Measurements from ENCODE around the gene GNB5. TPM values are rescaled to one million over a fixed set of nuclear protein-coding genes. Genes with fewer than 3 reads are reported as not detected.

Gene GNB5
- total RNA-seq, 2 experiments from 2014 or later = 28.5 to 34.2 TPM

DNA sequence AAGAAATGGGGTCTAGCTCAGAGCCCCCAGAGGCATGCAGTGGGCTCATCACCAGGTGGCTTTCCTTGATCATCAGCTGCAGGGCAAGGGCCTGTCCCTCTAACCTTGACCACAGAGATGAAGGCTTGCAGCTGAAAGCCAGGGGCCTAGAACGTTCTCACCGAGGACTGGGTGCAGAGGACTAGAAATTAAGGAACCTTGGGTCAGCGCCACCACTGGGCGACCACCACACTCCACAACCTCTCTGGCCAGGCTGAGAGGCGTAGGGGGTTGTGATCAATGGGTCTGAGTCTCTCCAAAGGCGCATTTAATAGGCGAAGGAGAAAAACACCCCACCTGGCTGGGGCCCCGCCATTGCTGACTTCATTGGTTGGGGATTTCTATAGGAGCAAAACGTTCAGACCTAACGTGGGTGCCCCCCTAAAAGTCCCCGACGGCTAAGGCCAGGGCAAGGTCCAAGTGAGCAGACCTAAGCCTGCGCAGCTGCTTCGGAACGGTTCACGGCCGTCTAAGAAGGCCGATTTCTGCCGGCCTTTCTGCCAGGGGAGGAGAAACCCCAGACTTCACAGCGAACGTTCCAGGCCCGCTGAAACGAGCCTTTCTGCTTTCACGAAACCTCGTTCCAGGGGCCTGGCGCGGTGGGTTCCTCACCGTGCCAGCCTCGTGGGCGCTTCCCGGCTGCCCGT is 79.5 kb downstream of the GNB5 start:
- DNase-seq = no peak
- POLR2A ChIA-PET = no interaction called here
- Mint-ChIP-seq H3K36me3 (ENCODE audit: low read depth) (no peaks in the 10 kb centered on the region), H3K27ac (no peak overlapping the region), H3K4me1 (peaks cover 11% of the 10 kb centered on the region), H3K9me3 (no peaks in the 10 kb centered on the region), H3K27me3 (peaks cover 44% of the 10 kb centered on the region), H3K4me3 (no peak overlapping the region)
- CTCF ChIA-PET = interaction anchor here (0.7 to 1.1 kb wide), 3 partner anchors 8 to 131 kb away, joined by 3 to 6 read pairs (median 3); no protein-coding TSS in a partner anchor

DNA sequence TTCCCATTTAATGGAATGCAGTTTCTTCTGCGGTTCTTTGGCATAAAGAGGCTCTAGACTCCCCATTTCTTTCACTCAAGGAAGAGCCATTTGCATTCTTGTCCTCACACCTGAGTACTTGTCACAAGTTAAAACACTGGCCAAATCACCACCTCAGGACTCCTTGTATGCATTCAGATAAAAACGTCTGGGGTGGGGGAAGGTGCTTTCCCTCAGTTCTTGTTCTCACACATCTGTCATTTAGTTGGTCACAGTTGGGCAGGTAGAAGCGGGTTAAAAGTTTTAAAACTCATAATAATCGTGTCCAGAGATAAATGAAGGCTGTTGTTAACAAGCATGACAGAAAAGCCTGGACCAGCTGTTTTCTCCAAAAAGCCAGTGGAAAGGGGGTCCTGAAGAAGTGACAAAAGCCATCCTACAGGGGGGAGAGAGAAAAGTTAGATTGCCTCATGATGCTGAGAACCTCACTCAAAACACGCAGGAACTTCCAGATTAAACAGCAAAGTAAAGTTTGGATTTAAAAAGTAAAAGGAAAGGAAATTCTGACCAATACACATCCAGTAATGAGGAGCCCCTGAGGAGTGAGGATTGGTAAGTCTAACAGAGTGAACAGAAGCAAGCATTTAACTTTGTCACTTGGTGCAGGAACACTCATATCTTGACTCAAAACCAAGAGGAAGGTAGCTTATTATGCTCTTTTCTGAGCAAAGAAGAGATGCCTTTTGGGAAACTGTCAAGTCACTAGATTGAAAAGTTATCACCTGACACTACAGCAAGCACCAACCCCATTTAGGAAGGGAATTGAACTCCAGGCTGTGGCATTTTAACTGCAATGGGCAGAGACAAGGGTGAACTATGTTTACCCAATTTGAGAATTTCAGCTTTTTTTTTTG is 81.4 kb downstream of the GNB5 start:
- peaks cover 42% of the 10 kb centered on the region for H3K27me3 Mint-ChIP-seq
- POLR2A ChIA-PET = no interaction called here
- H3K4me3 Mint-ChIP-seq = no peak overlapping the region
- no peaks in the 10 kb centered on the region for H3K36me3 Mint-ChIP-seq (ENCODE audit: low read depth)
- no peaks in the 10 kb centered on the region for H3K4me1 Mint-ChIP-seq
- no peak overlapping the region for H3K27ac Mint-ChIP-seq
- DNase-seq = no peak
- CTCF ChIA-PET = interaction anchor here (1.5 kb wide), 1 partner anchor 9 kb away, joined by 3 read pairs; no protein-coding TSS in a partner anchor
- H3K9me3 Mint-ChIP-seq = no peaks in the 10 kb centered on the region

DNA sequence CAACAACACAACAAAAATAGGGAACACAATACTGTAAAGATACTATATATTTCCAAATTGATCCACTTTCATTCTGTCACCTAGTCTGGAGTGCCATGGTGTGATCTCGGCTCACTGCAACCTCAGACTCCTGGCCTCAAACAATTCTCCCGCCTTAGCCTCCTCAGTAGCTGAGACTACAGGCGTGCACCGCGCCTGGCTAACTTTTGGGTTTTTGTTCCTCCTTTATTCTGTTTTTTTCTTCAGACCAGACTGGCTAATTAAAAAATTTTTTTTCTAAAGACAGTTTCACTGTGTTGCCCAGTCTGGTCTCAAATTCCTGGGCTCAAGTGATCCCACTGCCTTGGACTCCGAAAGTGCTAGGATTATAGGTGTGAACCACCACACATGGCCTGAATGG is 84.0 kb downstream of the GNB5 start:
- H3K27ac Mint-ChIP-seq = no peak overlapping the region
- no peaks in the 10 kb centered on the region for H3K9me3 Mint-ChIP-seq
- H3K4me3 Mint-ChIP-seq = no peak overlapping the region
- DNase-seq = no peak
- CTCF ChIA-PET = interaction anchor here (0.6 to 1.5 kb wide), 2 partner anchors 13 to 126 kb away, joined by 3 to 6 read pairs; no protein-coding TSS in a partner anchor
- H3K36me3 Mint-ChIP-seq (ENCODE audit: low read depth) = no peaks in the 10 kb centered on the region
- POLR2A ChIA-PET = no interaction called here
- H3K27me3 Mint-ChIP-seq = peaks cover 32% of the 10 kb centered on the region
- peaks cover 5% of the 10 kb centered on the region for H3K4me1 Mint-ChIP-seq

DNA sequence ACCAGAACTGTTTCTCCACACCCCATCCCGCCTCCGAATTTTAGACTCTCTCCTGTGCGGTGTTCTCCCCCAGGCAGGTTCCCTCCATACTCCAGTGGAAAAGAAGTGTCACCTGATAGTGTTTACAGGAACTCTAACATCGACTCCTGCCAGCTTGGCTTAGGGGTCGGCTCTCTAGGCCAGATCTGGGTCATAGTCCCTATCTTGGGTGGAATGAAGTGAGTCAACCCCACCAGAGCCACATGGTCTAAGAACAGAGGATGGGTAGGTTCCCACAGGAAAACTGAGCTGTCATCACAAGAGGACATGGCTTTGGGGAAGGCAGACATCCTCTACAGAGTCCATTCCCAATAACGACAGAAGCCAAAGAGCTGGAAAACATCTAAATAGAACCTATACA is 84.6 kb downstream of the GNB5 start:
- no peak for DNase-seq
- no peak overlapping the region for H3K4me3 Mint-ChIP-seq
- ChIA-PET CTCF (interaction anchor here (0.6 to 1.5 kb wide), 2 partner anchors 14 to 125 kb away, joined by 3 to 6 read pairs; no protein-coding TSS in a partner anchor), POLR2A (no interaction called here)
- H3K27me3 Mint-ChIP-seq = peaks cover 29% of the 10 kb centered on the region
- peaks cover 5% of the 10 kb centered on the region for H3K4me1 Mint-ChIP-seq
- no peaks in the 10 kb centered on the region for H3K9me3 Mint-ChIP-seq
- H3K27ac Mint-ChIP-seq = no peak overlapping the region
- H3K36me3 Mint-ChIP-seq (ENCODE audit: low read depth) = no peaks in the 10 kb centered on the region

DNA sequence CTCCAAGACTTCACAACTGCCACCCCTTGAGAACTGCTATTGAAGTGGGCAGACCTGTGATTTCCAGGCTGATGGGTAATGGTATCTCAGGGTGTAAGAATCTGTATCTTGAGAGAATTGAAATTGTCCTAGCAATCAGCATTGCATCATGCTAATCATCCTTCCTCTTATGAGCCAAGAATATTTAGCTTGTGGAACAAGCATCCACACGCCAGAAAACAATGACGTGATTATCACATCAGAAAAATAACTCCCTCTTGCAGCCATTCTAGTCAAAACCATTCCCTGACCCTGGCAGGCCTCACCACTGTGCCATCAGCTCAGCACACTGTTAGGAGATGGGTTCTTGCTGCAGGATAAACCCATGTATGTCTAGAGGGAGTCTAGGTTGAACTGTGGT is 85.3 kb downstream of the GNB5 start:
- DNase-seq = no peak
- H3K9me3 Mint-ChIP-seq = no peaks in the 10 kb centered on the region
- peaks cover 21% of the 10 kb centered on the region for H3K27me3 Mint-ChIP-seq
- H3K36me3 Mint-ChIP-seq (ENCODE audit: low read depth) = no peaks in the 10 kb centered on the region
- ChIA-PET CTCF (no interaction called here), POLR2A (no interaction called here)
- H3K4me1 Mint-ChIP-seq = peaks cover 5% of the 10 kb centered on the region
- H3K4me3 Mint-ChIP-seq = no peak overlapping the region
- no peak overlapping the region for H3K27ac Mint-ChIP-seq

DNA sequence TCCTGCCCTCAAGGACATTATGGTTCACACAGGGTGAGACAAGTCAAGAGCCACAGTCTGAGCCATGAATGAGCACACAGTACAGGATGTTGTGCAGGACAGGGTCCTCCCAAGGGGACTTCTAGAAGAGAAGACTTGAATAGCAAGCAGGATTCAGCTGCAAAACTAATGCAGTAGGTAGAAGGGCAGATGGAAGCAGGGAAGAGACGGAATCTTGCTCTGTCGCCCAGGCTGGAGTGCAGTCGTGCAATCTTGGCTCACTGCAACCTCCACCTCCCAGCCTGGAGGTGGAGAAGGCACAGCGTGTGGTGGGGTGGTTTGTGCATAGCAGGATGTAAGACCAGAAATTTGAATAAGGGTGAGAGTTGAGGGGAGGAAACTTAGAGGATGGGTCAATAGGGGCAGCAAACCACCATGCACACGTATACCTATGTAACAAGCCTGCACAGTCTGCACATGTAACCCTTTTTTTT is 86.6 kb downstream of the GNB5 start:
- POLR2A ChIA-PET = no interaction called here
- Mint-ChIP-seq H3K27ac (no peak overlapping the region), H3K4me1 (peaks cover 5% of the 10 kb centered on the region), H3K36me3 (ENCODE audit: low read depth) (no peaks in the 10 kb centered on the region), H3K4me3 (no peak overlapping the region), H3K9me3 (no peaks in the 10 kb centered on the region), H3K27me3 (peaks cover 9% of the 10 kb centered on the region)
- CTCF ChIA-PET = interaction anchor here (1.4 to 2.2 kb wide), 2 partner anchors 8 to 26 kb away, joined by 4 to 6 read pairs; partner anchors contain the start of gene BCL2L10
- no peak for DNase-seq

GRCh38 chr15:52103217-52104207 is 87.7 kb downstream of the GNB5 start:
- Mint-ChIP-seq H3K36me3 (ENCODE audit: low read depth) (no peaks in the 10 kb centered on the region), H3K9me3 (no peaks in the 10 kb centered on the region), H3K4me3 (no peak overlapping the region), H3K27me3 (peaks cover under 1% of the 10 kb centered on the region), H3K4me1 (peaks cover 5% of the 10 kb centered on the region), H3K27ac (no peak overlapping the region)
- no peak for DNase-seq
- CTCF ChIA-PET = interaction anchor here (0.6 to 2.2 kb wide), 7 partner anchors 9 to 199 kb away, joined by 3 to 6 read pairs (median 3); partner anchors contain the start of gene BCL2L10
- POLR2A ChIA-PET = no interaction called here

DNA sequence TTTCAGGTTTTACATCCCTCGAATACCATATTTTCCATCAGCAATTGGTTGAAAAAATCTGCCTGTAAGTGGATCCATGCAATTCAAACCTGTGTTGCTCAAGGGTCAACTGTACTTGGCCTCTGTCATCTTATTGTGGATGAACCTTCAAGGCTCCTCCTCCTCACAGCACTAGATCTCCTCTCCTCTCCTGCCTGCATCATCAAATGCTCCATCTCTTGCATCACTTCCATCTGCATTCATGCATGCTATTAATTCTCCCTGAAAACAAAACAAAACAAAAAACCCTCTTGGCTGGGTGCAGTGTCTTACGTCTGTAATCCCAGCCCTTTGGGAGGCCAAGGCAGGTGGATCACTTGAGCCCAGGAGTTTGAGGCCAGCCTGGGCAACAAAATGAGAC is 88.7 kb downstream of the GNB5 start:
- no peaks in the 10 kb centered on the region for H3K9me3 Mint-ChIP-seq
- no peaks in the 10 kb centered on the region for H3K36me3 Mint-ChIP-seq (ENCODE audit: low read depth)
- CTCF ChIA-PET = interaction anchor here (2.2 kb wide), 1 partner anchor 24 kb away, joined by 4 read pairs; no protein-coding TSS in a partner anchor
- no peak overlapping the region for H3K27ac Mint-ChIP-seq
- POLR2A ChIA-PET = no interaction called here
- DNase-seq = no peak
- no peak overlapping the region for H3K4me3 Mint-ChIP-seq
- no peaks in the 10 kb centered on the region for H3K27me3 Mint-ChIP-seq
- H3K4me1 Mint-ChIP-seq = peaks cover 5% of the 10 kb centered on the region

DNA sequence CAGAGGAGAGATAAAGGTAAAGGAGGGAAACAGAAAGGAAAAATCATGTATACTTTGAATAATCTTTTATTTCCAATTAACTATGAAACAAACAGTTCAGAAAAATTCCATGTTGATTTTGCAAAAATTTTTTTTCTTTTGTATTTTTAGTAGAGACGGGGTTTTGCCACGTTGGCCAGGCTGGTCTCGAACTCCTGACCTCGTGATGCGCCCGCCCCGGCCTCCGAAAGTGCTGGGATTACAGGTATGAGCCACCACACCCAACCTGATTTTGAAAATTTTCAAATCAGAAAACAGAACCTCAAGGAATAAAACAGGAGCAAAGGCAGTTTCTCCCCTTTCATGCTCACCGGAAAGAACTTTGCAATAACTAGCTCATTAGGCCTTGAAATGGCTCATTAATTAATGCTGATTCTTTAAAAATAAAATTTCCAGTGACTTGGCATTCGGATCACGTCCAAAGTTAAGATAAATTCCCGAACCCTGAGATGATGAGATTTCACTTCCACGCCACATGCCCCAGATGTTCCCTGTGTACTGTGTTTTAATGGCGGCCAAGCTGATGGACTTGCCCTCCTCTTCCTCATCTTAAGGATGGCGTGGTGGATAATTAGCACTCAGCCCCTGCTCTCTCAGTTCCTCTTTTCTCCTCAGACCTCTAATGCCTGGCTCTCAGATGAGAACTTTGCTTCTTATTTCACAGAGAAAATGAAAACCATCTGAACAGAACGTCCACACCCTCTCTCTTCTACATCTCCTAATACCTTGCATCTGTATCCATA is 89.5 kb downstream of the GNB5 start:
- Mint-ChIP-seq H3K4me1 (peaks cover 5% of the 10 kb centered on the region), H3K9me3 (no peaks in the 10 kb centered on the region), H3K27me3 (no peaks in the 10 kb centered on the region), H3K27ac (no peak overlapping the region), H3K4me3 (no peak overlapping the region), H3K36me3 (ENCODE audit: low read depth) (no peaks in the 10 kb centered on the region)
- ChIA-PET POLR2A (no interaction called here), CTCF (interaction anchor here (1.1 kb wide), 1 partner anchor 9 kb away, joined by 3 read pairs; no protein-coding TSS in a partner anchor)
- DNase-seq = no peak

DNA sequence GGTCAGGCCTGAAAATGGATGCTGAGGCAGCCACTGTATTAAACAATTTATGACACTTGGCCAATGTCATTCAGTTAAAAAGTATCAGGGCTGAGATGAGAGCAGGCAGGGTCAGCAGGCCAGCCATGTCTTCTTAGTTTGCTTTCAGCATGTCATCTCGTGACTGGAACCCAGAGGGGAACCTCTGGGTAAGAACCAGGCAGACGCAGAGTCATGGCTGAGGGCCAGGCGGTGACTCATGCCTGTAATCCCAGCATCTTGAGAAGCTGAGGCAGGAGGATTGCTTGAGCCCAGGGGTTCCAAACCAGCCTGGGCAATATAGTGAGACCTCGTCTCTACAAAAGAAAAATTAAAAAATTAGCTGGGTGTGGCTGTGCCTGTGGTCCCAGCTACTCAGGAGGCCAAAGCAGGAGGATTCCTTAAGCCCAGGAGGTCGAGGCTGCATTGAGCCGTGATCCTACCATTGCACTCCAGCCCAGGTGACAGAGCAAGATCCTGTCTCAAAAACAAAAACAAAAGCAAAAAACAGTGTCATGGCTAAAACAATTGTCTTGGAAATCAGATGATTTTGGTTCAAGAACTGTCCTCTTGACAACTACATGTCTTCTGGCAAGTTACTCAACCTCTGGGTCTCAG is 90.3 kb downstream of the GNB5 start:
- ChIA-PET CTCF (interaction anchor here (1.1 kb wide), 1 partner anchor 9 kb away, joined by 3 read pairs; no protein-coding TSS in a partner anchor), POLR2A (no interaction called here)
- no peak for DNase-seq
- peaks cover 5% of the 10 kb centered on the region for H3K4me1 Mint-ChIP-seq
- no peaks in the 10 kb centered on the region for H3K36me3 Mint-ChIP-seq (ENCODE audit: low read depth)
- no peaks in the 10 kb centered on the region for H3K9me3 Mint-ChIP-seq
- no peaks in the 10 kb centered on the region for H3K27me3 Mint-ChIP-seq
- no peak overlapping the region for H3K27ac Mint-ChIP-seq
- no peak overlapping the region for H3K4me3 Mint-ChIP-seq

DNA sequence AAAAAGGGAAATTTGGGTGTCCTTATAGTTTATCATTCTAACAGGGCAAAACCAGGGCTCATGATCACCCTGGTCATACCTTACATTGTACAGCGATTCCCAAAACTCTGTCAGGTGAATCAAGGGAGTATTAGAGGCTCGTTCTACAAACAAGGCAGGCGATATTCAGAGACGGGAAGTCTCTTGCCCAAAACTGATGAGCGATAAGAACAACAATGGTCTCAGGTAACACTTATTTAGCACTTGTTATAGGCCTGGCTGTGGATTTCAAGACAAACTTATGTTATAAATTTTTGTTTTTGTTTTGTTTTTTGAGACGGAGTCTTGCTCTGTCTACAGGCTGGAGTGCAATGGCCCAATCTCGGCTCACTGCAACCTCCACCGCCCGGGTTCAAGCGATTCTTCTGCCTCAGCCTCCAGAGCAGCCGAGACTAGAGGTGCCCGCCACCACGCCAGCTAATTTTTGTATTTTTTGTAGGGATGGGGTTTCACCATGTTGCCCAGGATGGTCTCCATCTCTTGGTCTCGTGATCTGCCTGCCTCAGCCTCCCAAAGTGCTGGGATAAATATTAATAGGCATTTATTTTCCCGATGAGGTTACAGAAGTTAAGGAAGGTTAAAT is 91.4 kb downstream of the GNB5 start:
- ChIA-PET CTCF (interaction anchor here (1.1 kb wide), 1 partner anchor 109 kb away, joined by 4 read pairs; no protein-coding TSS in a partner anchor), POLR2A (no interaction called here)
- H3K4me3 Mint-ChIP-seq = no peak overlapping the region
- H3K36me3 Mint-ChIP-seq (ENCODE audit: low read depth) = no peaks in the 10 kb centered on the region
- no peak for DNase-seq
- no peak overlapping the region for H3K27ac Mint-ChIP-seq
- H3K27me3 Mint-ChIP-seq = peaks cover 2% of the 10 kb centered on the region
- H3K9me3 Mint-ChIP-seq = peaks cover 2% of the 10 kb centered on the region
- H3K4me1 Mint-ChIP-seq = peaks cover 5% of the 10 kb centered on the region

Data from activated CD4-positive, alpha-beta T cell treated with anti-CD3 and anti-CD28 coated beads, Interleukin-2, amount 10 ng/mL, durations not matched to agents 7 days and 5 days (primary cell).